ENCODE data around the gene FSTL4.

The FSTL4 gene

DNA sequence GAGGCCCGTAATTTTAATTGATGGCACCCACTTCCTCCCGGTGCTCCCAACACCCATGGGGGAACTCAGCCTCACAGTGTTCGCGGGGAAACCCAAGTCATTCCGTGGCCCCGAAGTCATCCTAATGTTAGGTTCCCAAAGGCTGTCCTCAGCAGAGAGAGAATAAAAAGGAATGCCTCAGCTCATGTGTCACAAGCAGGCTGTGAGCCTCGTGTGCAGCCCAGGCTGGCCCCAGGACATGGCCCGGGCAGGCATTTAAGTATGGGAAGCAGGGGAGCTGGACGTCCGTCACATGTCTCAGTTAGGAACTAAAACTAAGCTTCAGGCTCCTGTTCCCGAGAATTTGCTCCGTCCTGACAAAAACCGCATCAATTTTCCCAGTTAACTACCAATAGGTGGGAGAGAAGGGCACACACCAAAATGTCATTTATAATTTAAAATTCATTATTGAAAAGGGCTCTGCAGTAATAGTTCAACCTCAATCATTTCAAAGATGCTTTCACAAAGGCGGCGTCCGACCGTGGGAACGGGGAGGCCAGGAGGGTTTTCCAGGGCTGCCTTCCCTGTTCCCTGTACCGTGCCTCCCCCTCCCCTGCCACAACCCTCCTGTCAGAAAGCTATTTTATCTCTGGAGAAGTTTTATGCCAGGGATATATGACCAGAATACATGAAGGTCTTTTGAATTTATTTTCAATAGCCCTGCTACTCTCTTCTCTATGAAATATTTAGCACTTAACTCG is 137.3 kb downstream of the FSTL4 start:
- no peak for DNase-seq

DNA sequence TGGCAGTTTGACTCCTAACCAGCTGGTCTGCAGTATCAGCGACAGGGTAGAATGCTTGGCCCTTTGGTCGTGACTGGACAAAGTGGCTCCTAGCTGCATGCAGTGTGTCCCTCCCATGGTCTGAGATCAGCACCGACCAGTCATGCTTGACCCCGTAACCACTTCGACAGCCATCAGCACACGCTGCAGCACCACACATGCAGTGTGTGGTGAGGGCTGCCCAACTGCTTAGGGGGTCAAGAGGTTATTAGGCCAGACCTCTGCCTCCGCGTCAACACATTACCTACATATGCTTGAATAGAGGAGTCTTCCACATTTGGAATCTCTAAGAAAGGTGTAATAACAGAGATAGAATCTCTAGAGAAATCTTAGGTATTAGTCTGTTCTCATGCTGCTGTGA is 139.1 kb downstream of the FSTL4 start:
- no peak for DNase-seq

DNA sequence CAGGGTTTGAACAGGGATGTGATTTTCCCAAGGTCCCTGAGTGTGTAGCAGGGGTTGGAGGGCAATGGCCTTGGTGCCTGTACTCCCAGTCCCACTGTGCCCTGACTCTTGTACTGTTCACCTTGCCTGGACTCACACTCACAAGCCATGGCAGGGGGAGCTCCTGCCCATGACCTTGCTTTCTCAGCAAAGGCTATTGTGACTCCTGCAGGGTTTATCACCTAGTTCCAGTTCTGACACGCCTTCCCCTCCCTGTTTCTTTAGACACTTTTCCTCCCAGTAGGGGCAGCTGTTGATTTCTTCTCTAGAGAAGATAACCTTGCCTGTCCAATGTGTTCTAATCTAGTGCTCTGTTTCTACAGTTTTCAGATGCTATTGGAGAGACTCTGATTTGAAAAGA is 139.5 kb downstream of the FSTL4 start:
- DNase-seq = no peak

DNA sequence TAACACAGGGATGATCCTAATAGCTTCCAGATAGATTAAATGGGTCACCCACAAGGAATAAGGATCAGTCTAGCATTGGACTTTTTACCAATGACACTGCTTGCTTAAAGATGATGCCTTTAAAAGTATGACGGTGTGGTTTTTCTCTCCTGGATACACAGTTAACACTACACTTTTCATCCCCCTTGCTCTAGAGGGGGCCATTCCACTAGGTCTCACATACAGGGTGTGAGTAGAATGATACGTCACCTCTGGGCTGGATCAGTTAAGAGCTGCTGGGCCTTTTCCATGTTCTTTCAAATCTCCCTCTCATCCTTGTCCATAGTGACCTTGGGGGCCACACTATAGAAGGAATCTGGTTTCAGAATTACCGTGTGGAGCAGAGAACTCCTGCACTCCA is 140.6 kb downstream of the FSTL4 start:
- DNase-seq = no peak

DNA sequence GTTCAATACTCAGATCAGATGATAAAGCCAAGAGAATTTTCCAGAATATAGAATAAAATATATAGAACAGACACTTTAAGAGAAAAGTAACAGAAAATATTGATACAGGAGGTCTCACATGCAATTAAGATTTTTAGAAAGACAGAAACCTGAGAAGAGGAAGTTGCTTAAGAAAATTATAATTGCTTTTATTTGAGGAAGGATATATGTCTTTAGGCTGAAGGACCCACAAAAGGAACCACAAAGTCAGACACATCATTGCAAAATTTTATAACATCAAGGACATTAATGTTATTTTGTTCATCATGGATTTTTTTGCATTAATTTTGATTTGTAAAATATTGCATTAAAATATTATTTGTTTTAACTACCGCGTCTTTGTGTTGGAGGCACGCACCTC is 141.5 kb downstream of the FSTL4 start:
- DNase-seq = no peak

DNA sequence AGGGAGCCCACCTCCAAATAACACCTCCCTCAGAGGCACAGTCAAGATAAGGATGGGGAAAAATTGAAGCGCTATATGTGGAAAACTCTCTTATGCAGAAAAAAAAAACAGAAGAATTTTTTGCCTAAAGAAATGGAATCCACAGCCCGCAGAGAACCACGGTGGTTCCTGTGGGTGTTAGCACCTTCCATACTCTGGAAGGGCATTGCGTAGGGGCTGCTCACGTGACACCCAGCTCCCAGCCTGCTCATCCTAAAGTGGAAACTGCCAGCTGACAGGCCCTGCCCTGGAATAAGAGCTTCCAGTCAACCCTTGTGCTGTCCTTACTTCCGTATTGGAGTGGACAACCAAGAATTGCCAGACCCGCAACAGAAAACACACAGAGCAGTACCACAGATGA is 142.5 kb downstream of the FSTL4 start:
- DNase-seq = no peak

DNA sequence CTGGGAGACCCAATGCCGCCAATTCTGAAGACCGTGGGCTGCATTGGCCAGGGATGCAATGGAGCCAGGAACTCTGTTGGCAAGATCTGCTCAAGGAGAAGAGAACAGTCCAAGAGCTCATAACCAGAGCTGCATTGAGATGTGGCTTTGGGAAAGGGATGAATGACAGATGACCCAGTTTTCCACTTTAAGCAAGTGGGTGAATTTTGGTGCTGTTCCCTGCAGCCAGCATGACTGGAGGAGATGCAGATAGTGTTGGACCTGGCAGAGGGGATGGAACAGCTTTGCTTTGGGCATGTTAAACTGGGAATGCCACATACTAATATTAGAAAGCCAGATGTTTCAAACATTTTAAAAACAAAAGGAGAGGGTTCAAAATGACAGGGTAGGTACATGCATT is 143.1 kb downstream of the FSTL4 start:
- DNase-seq = no peak

DNA sequence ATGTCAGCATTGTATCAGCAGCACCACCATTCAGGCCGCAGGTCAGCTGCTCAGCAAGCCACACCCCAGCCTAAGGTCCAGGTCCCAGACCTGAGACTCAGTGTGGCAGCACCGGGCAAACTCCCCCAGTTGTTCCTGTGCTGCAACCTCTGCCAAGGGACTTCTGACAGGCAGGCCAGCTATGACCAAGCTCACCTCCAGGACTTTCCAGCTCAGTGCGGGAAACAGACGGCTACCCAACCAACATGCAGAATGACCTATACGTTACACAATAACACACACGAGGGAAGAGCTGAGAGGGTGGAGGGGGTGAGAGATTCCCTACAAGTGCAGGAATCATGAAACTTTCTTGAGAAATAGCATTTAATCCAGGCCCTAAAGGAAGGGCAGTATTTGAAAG is 143.7 kb downstream of the FSTL4 start:
- no peak for DNase-seq

DNA sequence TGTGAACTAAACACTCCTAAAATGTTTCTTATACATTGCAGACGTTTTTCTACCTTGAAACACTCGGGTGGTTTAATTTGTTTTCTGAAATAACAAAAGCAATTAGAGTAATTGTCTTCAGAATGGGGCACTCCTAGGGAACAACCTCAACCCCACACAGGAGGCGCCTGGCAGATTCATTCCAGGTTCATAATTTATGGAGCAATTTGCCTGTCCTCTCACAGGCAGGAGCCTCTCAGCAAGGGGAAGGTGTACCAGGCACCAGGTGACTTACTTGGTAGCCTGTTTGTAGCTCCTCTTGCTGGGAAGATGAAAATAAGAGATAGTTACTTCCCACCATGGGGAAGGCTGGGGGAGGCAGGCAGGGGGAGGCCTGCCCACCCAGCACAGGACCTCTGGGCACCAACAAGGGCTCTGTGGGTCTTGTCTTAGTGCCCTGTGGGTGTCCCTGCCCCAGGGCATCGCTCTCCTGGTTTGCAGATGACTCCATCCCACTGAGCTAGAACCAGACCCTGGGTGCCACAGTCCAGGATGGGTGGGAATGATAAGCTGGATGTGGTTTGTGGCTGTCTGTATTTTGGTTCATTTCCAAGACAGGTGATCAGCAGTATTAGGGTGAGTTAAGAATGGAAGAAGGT is 144.4 kb downstream of the FSTL4 start:
- no peak for DNase-seq

DNA sequence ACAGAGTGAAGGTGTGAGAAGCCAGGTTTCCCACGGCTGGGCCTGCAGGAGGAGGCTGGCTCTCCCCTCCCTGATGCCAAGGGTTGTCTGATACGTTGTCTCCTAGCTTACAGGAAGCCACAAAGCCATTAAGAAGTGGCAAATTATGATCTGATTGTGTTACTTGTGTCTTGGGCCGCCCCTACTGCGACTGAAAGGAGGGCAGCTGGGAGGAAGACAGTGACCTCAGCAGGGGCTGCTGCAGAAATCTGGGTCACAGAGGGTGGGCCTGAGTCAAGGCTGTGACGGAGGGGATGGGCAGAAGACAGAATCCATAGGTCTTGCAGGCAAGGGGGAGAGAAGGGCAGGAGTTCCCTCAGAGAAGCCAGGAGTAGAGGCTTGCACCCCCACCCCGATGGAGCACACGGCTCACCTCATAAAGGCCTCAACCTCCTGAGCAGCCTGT is 145.0 kb downstream of the FSTL4 start:
- DNase-seq = peak; percentile 16

DNA sequence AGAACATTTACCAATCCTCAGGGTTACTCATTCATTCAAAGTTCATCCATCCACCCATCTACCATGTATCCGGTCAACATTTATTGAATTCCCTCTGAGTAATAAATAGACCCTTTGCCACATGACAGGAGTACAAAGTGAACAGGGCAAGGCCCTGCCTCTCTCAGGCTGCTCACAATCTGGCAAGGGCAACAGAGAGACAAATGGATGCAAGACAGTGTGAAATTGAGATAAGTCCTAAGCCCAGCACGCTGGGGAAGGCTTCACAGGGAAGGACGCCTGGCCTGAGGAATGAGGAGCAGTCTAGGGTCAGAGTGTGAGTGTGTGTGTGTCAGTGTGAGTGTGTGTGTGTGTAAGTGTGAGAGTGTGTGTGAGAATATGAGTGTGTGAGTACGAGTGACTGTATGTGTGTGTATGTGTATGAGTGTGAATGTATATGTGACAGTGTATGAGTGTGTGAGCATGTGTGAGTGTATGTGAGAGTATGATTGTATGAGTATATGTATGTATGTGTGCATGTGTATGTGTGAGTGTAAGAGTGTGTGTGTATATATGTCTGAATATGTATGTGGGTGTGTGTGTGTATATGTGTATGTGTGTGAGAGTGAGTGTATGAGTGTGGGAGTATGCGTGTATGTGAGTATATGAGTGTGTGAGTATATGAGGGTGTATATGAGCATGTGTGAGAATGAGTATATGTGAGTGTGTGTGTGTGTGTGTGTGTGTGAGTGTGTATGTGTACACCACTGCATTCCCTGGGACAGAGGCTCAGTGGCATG is 145.6 kb downstream of the FSTL4 start:
- DNase-seq = no peak

DNA sequence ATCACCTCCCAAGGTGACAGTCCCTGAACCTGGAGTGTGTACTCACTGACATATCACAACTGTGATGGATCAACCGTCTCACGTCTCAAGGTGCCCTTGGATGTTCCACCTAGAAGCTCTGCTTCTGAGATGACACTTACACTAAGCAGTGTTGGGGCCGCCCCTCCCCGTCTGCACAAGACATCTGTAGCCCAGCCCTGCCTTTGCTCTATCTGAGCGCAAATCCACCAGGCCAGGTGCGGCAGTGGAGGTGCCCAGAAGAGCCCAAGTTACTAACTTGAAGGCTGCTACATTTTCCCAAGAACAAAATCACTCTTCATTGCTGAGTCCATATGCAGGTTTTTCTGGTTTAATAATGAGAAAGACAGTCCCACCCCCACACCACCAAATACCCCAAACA is 148.3 kb downstream of the FSTL4 start:
- no peak for DNase-seq

DNA sequence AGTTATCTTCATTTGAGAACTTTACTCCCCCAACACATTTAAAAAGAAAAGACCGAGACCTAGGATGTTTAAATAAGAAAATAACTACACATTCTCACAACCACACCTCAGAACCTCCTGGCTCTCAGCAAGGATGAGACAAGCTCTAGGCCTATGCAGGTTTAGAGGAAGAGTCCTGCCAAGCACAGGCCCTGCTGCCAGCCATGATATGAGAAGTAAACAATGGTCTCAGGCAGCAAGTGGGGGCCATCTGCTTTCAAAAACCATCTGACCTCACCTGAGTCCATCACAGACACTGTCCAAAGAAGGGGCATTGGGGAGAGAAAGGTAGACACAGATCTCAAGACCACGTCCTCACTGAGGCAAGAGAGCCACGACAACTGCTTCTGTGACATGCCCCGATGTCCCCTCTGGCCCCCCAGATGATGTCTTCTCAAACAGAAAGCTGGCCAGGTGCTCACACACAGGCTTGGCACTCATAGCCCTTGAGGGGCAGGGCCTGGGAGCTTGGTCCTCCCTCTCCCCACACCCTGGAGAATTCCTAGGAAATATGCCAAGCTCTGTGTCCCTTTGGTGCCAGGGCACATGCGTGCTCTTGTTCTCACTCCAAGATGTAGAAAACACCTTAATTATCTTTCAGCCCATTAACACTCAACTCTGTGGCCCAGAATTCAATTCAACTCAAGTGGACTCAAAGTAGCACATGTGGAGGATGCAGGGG is 150.4 kb downstream of the FSTL4 start:
- DNase-seq = no peak

DNA sequence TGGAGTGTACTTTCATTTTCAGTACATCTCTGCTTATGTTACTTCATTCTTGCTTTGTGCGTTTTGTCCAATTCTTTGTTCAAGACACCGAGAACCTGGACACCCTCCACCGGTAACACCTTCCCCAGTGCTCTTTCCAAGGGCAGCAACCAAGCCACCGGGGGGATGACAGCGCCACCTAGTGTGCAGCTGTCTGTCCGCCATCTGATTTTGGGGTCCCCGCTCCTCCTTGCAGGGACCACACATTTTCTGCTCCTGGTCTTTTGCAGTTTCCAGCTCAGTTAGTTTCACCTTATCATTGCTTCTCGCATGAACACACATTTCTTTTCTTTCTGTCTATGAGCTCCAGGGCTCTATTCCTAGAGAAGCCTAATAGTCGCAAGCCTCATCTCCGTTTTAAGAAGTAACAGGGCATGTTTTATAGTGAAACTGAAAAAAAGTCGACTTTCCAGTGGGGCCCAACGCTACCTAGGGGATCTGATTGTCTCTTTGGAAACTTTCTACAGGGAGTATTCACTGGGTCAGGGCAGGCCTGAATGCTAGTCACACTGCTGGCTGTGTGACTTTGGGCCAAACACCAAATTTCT is 152.1 kb downstream of the FSTL4 start:
- DNase-seq = no peak

DNA sequence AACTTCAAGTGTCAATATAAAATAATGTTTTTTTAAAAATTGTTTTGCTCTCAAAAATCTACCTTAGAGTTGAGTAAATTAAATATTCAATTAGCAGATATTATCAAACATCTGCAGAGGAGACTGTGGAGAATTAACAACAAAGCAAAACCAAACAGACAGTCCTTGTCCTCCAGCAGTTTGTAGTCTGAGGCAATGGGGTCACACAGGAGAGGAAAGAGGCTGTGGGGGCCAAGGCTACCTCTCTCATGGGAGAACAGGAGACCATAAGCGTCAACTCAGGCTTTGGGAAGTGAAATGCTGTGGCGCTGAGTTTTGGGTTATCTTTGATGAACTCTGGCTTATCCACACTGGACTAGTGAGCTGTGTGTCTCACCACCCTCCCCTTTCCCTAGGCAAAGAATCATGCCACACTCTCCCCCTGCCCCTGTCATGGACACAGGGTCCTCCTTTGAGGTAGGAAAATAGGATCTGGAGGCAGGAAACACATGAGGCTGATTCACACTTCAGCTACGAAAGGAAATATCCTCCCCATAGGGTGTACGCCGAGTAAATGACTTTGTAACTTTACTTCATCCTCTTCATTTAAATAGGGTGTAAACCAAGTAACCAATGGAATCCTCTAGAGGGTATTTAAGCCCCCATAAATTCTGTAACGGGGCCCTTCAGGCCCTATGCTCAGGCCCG is 152.7 kb downstream of the FSTL4 start:
- DNase-seq = no peak

DNA sequence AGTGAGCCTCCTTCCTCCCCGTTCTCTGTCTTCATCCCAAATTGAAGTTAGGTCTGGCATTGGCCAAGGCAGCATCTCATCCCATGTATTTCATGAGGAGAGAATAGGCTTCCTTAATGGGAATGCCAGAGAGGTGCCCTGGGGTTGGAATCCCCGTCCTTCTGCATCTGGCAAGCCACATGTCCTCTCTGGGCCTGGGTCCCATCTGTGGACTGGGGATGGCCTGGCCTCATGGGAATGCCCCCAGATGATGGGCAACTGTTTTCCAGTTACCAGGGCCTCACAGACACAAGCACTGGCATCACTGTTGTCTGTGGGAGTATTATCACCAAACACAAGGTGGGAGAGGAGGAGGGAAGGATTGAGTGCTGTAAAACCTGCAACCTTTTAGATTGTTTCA is 153.9 kb downstream of the FSTL4 start:
- no peak for DNase-seq

DNA sequence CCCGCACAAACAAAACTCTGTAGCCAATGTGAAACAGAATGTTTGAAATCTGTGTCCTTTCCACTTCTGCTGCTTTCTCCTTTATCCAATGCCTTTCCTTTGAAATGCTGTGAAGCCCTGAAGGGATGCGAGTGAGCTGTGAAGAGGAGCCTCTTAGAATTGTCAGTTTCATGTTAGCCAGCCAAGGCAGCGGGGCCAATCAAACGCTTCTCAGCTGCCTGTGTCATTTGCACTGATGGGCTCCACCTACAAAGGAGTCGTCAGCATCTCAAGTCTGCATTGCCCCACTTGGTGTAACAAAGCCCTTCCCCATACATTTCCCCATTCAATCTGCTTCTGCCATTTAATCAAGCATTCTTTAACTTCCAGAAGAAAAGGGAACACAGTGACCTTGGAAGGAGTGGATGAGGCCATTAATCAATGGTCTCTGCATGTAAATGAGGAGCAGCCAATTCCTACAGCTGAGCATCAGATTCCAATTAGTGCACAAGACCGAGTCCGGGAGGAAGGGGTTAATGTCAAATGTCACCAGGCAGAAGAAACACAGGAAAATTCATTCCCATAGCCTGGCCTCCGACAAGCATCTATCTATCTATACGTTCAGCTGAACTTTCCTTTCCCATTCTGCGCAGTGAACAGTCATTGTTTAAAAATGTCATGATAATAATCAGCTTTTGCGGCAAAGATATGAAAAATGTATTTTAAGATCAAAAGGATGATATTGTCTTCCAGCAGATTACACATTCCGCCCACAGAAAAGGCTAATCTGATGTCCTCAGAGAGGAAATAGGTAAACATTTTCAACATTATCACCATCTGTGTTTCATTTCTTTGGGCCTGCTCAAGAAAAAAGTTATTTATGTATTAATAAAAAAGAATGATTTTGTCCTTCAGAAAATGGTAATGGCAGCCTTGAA is 154.6 kb downstream of the FSTL4 start:
- no peak for DNase-seq

DNA sequence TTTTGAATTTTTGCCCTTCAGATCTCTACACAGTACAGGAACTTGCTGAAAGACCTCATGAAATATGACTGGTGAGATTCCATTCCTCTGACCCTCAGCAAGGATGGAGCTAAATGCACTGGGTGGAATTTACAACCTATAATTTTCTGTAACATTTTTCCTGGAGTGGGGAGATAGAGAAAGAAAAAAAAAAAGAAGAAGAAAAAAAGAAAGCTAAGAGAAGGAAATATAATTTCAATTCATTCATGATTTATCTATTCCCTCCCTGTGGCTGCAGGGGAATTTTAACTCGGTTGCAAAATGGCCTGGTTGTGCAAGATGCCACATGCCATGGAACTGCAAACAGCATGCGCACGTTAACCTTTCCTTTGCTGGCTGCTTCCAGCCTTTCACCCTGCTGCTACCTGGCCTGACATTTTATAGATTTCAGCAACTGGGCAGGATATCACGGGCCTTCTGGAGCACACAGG is 155.4 kb downstream of the FSTL4 start:
- no peak for DNase-seq

DNA sequence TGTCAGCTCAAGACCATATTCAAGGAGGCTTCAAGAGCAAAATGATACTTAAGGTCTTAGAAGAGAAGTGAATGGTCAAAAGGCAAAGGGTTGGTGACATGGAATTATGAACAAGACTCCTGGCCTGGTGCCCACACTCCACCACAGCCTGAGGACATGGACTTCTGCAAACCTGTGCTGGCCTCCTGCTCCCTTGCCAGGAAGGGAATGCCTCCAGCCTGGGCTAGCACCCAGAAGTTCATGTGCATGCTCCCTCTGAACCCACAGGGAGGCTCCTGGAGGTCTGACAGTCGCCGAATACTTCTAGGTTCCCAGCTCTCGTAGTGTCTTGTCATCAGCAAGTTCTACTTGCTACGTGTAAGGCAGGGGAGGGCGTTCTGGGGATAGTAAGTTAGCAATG is 156.7 kb downstream of the FSTL4 start:
- no peak for DNase-seq

DNA sequence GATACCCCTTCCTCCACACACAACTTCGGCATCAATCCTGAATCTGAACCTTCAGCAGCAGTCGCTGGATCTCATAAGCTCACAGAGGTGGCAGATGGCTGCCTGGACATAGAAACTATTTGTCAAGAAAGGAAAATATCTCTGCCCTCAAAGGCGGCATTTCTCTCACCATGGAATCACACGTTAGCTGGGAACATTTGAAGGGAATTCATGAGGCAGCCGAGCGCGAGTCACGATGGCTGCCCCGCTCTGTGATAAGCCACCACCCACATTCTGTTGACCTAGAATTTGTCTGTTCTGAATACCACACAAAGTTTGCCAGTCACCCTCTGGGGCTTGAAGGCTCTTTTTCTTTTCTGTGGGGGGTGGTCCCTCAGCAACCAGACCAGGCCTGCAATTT is 157.9 kb downstream of the FSTL4 start:
- no peak for DNase-seq

DNA sequence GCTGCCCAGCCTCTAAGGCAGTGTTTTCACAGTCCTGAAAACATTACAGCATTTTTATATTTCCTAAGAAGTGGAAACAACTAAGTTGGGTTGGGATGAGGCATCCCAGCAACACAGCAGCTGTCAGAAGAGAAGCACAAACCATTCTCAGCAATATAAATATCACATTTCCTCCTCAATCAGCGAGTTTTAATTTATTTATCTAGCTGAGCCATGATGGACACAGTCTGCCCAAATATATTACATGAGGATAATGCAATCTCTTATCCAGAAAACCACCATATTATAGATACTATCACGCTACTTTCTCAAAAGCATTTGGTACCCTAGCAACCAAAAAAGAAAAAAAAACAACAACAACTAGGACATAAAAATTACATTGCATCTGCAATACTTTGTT is 158.5 kb downstream of the FSTL4 start:
- no peak for DNase-seq

Data from activated gamma-delta T cell treated with Interleukin-2 at 50 U/mL for 16 hours (primary cell).